GM23338 (cell line): ENCODE data around the gene NLE1. TPM values are rescaled to one million over a fixed set of nuclear protein-coding genes. Genes with fewer than 3 reads are reported as not detected.

ENCODE experiments used
- ATAC-seq: fragments of 200-7000 bp; cut with Tn5 transposase; 3 replicates; pipeline ENCODE4 v1.9.1; 2020
- DNase-seq: peaks from one replicate; pipeline ENCODE4 v3.0.0-alpha.2; 2015; ENCODE audit warnings: low spot score
- H2AFZ ChIP-seq: fragments of 200-600 bp; sonication (generic); 2 replicates; pipeline ENCODE4 v1.8.0; 2016; ENCODE audit warnings: antibody characterized with exemption, mild to moderate bottlenecking, moderate library complexity
- H3F3A ChIP-seq: fragments of 200-600 bp; sonication (generic); replicated peaks from 2 replicates; pipeline ENCODE4 v1.8.0; 2017; ENCODE audit warnings: antibody characterized with exemption, mixed run types, low read depth
- H3K27ac ChIP-seq: fragments of 200-600 bp; sonication (generic); 2 replicates; pipeline ENCODE4 v1.6.1; 2016; ENCODE audit warnings: low read depth
- H3K27me3 ChIP-seq: fragments of 200-600 bp; sonication (generic); 2 replicates; pipeline ENCODE4 v1.8.0; 2016; ENCODE audit warnings: mild to moderate bottlenecking, mixed run types, moderate library complexity; ENCODE audit not compliant: insufficient read depth
- H3K36me3 ChIP-seq: fragments of 200-600 bp; sonication (generic); 2 replicates; pipeline ENCODE4 v1.8.0; 2016; ENCODE audit warnings: mild to moderate bottlenecking; ENCODE audit not compliant: insufficient read depth
- H3K4me1 ChIP-seq: fragments of 200-600 bp; sonication (generic); 2 replicates; pipeline ENCODE4 v1.8.0; 2016; ENCODE audit warnings: mild to moderate bottlenecking, moderate library complexity; ENCODE audit not compliant: insufficient read depth
- H3K4me2 ChIP-seq: fragments of 200-600 bp; sonication (generic); 2 replicates; pipeline ENCODE4 v1.7.1; 2017; ENCODE audit warnings: mixed run types
- H3K4me3 ChIP-seq: fragments of 200-600 bp; sonication (generic); 2 replicates; pipeline ENCODE4 v1.6.1; 2016; ENCODE audit warnings: mixed run types
- H3K79me2 ChIP-seq: fragments of 200-600 bp; sonication (generic); replicated peaks from 2 replicates; pipeline ENCODE4 v1.8.0; 2017; ENCODE audit warnings: mild to moderate bottlenecking; ENCODE audit not compliant: insufficient read depth
- H3K9me2 ChIP-seq: fragments of 200-600 bp; sonication (generic); 2 replicates; pipeline ENCODE4 v1.8.0; 2017; ENCODE audit not compliant: insufficient read depth
- H4K20me1 ChIP-seq: fragments of 200-600 bp; sonication (generic); replicated peaks from 2 replicates; pipeline ENCODE4 v1.8.0; 2017; ENCODE audit warnings: mild to moderate bottlenecking; ENCODE audit not compliant: insufficient read depth
- H3K27ac Mint-ChIP-seq: 2 replicates; pipeline ENCODE4 v1.8.0; 2020; ENCODE audit warnings: inconsistent platforms, mild to moderate bottlenecking, moderate library complexity, mixed read lengths
- H3K27me3 Mint-ChIP-seq: 3 replicates; pipeline ENCODE4 v1.8.0; 2022; ENCODE audit warnings: low read depth, mild to moderate bottlenecking, moderate library complexity, mixed read lengths, inconsistent platforms; ENCODE audit not compliant: insufficient read depth, poor library complexity
- H3K36me3 Mint-ChIP-seq: 3 replicates; pipeline ENCODE4 v1.8.0; 2021; ENCODE audit warnings: low read depth, mild to moderate bottlenecking, inconsistent platforms, moderate library complexity, mixed read lengths
- H3K4me1 Mint-ChIP-seq: 3 replicates; pipeline ENCODE4 v1.8.0; 2020; ENCODE audit warnings: mild to moderate bottlenecking, inconsistent platforms, mixed read lengths
- H3K4me3 Mint-ChIP-seq: 3 replicates; pipeline ENCODE4 v1.8.0; 2021; ENCODE audit warnings: moderate library complexity, mild to moderate bottlenecking, inconsistent platforms, mixed read lengths
- H3K9me3 Mint-ChIP-seq: 3 replicates; pipeline ENCODE4 v1.8.0; 2020; ENCODE audit warnings: moderate library complexity, mild to moderate bottlenecking, inconsistent platforms, mixed read lengths
- CREB1 ChIP-seq: fragments of 250-450 bp; sonication (Bioruptor Pico); IDR thresholded peaks from 2 replicates; pipeline ENCODE4 v1.5.0; 2020; ENCODE audit warnings: low read depth, mild to moderate bottlenecking, moderate library complexity
- EZH2 ChIP-seq: fragments of 200-600 bp; sonication (generic); IDR thresholded peaks from one replicate; pipeline ENCODE4 v1.8.0; 2017; ENCODE audit warnings: antibody characterized with exemption, mild to moderate bottlenecking, low read depth; ENCODE audit not compliant: unreplicated experiment
- EZH2phosphoT487 ChIP-seq: fragments of 200-600 bp; sonication (generic); IDR thresholded peaks from one replicate; pipeline ENCODE4 v1.8.1; 2018; ENCODE audit warnings: antibody characterized with exemption; ENCODE audit not compliant: unreplicated experiment
- JUNB ChIP-seq: IDR thresholded peaks from one replicate; pipeline ENCODE4 v1.6.1; 2016; ENCODE audit warnings: antibody characterized with exemption; ENCODE audit not compliant: unreplicated experiment
- NANOG ChIP-seq: IDR thresholded peaks from 2 replicates; pipeline ENCODE4 v1.6.1; 2016; ENCODE audit warnings: antibody characterized with exemption, borderline replicate concordance
- POLR2AphosphoS5 ChIP-seq: IDR thresholded peaks from 2 replicates; pipeline ENCODE4 v1.6.1; 2016; ENCODE audit warnings: antibody characterized with exemption, low read depth
- STAT1 ChIP-seq: IDR thresholded peaks from one replicate; pipeline ENCODE4 v1.6.1; 2016; ENCODE audit warnings: antibody characterized with exemption; ENCODE audit not compliant: unreplicated experiment
- ZNF114 ChIP-seq: fragments of 250-450 bp; sonication (Bioruptor Pico); IDR thresholded peaks from 2 replicates; pipeline ENCODE4 v1.5.0; 2020; ENCODE audit warnings: mild to moderate bottlenecking, moderate library complexity
- ZNF331 ChIP-seq: fragments of 250-450 bp; sonication (Bioruptor Pico); IDR thresholded peaks from 2 replicates; pipeline ENCODE4 v1.5.0; 2020; ENCODE audit warnings: low read depth, mild to moderate bottlenecking, moderate library complexity
- polyA plus RNA-seq: library from polyadenylated mRNA; unstranded; fragments of >200 nt; fragmentation: Nextera tagmentation; extraction: Ambion mirVana; gene quantifications from 2 replicates; pipeline ENCODE4 v1.2.1, GENCODE V29; 2016
- total RNA-seq: library from RNA; depleted of rRNA; stranded (reverse); fragments of >200 nt; shearing (Covaris generic); gene quantifications from 2 replicates; pipeline ENCODE4 v1.2.3, GENCODE V29; 2014
- TF ChIP-seq, protein P1 (sequence below): IDR thresholded peaks from one replicate; pipeline ENCODE4 v1.6.1; 2018; ENCODE audit warnings: antibody characterized with exemption; ENCODE audit not compliant: unreplicated experiment
- TF ChIP-seq, protein P2 (sequence below), 2 experiments: fragments of 200-600 bp in 1 of 2; sonication (generic) in 1 of 2; conservative IDR thresholded peaks; 2 replicates each; pipeline versions ENCODE4 v1.5.1 to v1.6.1; 2016 to 2017; ENCODE audit warnings: antibody characterized with exemption in 2 of 2, low read depth in 2 of 2, mild to moderate bottlenecking in 2 of 2, moderate library complexity in 1 of 2
- TF ChIP-seq, protein P3 (sequence below): IDR thresholded peaks from 2 replicates; pipeline ENCODE4 v1.6.1; 2016; ENCODE audit warnings: antibody characterized with exemption
- TF ChIP-seq, protein P4 (sequence below): fragments of 250-450 bp; sonication (Bioruptor Pico); IDR thresholded peaks from 2 replicates; pipeline ENCODE4 v1.5.0; 2020; ENCODE audit warnings: mild to moderate bottlenecking, moderate library complexity

Gene NLE1
- total and polyA plus RNA-seq, 2 experiments from 2014 or later = 16.6 to 66.4 TPM

DNA sequence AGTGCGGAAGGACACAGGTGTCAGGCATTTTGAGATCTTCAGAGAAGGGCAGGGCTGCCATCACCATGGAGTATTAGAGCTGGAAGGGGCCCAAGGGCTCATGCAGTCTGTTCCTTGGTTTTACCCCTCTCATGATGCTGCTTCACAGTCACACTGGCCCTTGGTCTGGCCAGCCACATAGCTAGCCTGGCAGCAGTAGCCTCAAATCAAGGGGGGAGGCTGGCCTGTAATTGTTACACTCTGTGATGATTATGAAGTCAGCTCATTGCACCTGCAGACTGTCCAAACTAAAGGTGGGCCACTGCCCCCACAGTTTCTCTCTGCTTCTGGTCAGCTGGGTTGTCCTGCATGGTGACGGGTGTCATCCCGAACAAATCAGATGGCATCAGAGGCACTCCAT is 20.8 kb downstream of the NLE1 start, which contains the start of gene FNDC8:
TSS of gene FNDC8 (plus strand) at position 301 of the 400 bp plus-strand sequence. CDS start at position 380, 79 bp downstream.
- Histone ChIP-seq H3K36me3 (no peaks in the 10 kb centered on the region), H2AFZ (no peak within 1 kb of the TSS), H4K20me1 (no peaks in the 10 kb centered on the region), H3K27me3 (peaks cover 7% of the 10 kb centered on the region; the same call in 1 of the 2 replicates), H3K79me2 (0 out of 2 replicates have a peak, but pooled peaks cover 4% of the 10 kb centered on the region), H3F3A (0 out of 2 replicates have a peak, but pooled peaks cover 4% of the 10 kb centered on the region), H3K4me3 (no peak within 1 kb of the TSS), H3K4me2 (no peak within 1 kb of the TSS), H3K27ac (no peak within 1 kb of the TSS), H3K9me2 (no peaks in the 10 kb centered on the region), H3K4me1 (peaks cover 3% of the 10 kb centered on the region; the same call in 1 of the 2 replicates)
- Mint-ChIP-seq H3K36me3 (peaks cover 13% of the 10 kb centered on the region), H3K27ac (no peak within 1 kb of the TSS), H3K27me3 (peaks cover 22% of the 10 kb centered on the region), H3K4me3 (no peak within 1 kb of the TSS), H3K4me1 (peaks cover 17% of the 10 kb centered on the region), H3K9me3 (no peaks in the 10 kb centered on the region)
- TF ChIP-seq, protein P1, sequence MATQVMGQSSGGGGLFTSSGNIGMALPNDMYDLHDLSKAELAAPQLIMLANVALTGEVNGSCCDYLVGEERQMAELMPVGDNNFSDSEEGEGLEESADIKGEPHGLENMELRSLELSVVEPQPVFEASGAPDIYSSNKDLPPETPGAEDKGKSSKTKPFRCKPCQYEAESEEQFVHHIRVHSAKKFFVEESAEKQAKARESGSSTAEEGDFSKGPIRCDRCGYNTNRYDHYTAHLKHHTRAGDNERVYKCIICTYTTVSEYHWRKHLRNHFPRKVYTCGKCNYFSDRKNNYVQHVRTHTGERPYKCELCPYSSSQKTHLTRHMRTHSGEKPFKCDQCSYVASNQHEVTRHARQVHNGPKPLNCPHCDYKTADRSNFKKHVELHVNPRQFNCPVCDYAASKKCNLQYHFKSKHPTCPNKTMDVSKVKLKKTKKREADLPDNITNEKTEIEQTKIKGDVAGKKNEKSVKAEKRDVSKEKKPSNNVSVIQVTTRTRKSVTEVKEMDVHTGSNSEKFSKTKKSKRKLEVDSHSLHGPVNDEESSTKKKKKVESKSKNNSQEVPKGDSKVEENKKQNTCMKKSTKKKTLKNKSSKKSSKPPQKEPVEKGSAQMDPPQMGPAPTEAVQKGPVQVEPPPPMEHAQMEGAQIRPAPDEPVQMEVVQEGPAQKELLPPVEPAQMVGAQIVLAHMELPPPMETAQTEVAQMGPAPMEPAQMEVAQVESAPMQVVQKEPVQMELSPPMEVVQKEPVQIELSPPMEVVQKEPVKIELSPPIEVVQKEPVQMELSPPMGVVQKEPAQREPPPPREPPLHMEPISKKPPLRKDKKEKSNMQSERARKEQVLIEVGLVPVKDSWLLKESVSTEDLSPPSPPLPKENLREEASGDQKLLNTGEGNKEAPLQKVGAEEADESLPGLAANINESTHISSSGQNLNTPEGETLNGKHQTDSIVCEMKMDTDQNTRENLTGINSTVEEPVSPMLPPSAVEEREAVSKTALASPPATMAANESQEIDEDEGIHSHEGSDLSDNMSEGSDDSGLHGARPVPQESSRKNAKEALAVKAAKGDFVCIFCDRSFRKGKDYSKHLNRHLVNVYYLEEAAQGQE = no peak
- TF ChIP-seq, protein P2, sequence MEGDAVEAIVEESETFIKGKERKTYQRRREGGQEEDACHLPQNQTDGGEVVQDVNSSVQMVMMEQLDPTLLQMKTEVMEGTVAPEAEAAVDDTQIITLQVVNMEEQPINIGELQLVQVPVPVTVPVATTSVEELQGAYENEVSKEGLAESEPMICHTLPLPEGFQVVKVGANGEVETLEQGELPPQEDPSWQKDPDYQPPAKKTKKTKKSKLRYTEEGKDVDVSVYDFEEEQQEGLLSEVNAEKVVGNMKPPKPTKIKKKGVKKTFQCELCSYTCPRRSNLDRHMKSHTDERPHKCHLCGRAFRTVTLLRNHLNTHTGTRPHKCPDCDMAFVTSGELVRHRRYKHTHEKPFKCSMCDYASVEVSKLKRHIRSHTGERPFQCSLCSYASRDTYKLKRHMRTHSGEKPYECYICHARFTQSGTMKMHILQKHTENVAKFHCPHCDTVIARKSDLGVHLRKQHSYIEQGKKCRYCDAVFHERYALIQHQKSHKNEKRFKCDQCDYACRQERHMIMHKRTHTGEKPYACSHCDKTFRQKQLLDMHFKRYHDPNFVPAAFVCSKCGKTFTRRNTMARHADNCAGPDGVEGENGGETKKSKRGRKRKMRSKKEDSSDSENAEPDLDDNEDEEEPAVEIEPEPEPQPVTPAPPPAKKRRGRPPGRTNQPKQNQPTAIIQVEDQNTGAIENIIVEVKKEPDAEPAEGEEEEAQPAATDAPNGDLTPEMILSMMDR (conservative IDR thresholded peaks at IDR 0.05; ENCODE audit: low read depth in 2 of 2) = no peak
- TF ChIP-seq POLR2AphosphoS5 (no peak), JUNB (no peak), ZNF114 (CRISPR knock-in tag) (no peak), EZH2 (no peak), ZNF331 (CRISPR knock-in tag) (no peak), STAT1 (no peak), EZH2phosphoT487 (no peak), NANOG (no peak), CREB1 (CRISPR knock-in tag) (no peak)
- TF ChIP-seq, protein P3, sequence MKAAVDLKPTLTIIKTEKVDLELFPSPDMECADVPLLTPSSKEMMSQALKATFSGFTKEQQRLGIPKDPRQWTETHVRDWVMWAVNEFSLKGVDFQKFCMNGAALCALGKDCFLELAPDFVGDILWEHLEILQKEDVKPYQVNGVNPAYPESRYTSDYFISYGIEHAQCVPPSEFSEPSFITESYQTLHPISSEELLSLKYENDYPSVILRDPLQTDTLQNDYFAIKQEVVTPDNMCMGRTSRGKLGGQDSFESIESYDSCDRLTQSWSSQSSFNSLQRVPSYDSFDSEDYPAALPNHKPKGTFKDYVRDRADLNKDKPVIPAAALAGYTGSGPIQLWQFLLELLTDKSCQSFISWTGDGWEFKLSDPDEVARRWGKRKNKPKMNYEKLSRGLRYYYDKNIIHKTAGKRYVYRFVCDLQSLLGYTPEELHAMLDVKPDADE = no peak
- TF ChIP-seq, protein P4, sequence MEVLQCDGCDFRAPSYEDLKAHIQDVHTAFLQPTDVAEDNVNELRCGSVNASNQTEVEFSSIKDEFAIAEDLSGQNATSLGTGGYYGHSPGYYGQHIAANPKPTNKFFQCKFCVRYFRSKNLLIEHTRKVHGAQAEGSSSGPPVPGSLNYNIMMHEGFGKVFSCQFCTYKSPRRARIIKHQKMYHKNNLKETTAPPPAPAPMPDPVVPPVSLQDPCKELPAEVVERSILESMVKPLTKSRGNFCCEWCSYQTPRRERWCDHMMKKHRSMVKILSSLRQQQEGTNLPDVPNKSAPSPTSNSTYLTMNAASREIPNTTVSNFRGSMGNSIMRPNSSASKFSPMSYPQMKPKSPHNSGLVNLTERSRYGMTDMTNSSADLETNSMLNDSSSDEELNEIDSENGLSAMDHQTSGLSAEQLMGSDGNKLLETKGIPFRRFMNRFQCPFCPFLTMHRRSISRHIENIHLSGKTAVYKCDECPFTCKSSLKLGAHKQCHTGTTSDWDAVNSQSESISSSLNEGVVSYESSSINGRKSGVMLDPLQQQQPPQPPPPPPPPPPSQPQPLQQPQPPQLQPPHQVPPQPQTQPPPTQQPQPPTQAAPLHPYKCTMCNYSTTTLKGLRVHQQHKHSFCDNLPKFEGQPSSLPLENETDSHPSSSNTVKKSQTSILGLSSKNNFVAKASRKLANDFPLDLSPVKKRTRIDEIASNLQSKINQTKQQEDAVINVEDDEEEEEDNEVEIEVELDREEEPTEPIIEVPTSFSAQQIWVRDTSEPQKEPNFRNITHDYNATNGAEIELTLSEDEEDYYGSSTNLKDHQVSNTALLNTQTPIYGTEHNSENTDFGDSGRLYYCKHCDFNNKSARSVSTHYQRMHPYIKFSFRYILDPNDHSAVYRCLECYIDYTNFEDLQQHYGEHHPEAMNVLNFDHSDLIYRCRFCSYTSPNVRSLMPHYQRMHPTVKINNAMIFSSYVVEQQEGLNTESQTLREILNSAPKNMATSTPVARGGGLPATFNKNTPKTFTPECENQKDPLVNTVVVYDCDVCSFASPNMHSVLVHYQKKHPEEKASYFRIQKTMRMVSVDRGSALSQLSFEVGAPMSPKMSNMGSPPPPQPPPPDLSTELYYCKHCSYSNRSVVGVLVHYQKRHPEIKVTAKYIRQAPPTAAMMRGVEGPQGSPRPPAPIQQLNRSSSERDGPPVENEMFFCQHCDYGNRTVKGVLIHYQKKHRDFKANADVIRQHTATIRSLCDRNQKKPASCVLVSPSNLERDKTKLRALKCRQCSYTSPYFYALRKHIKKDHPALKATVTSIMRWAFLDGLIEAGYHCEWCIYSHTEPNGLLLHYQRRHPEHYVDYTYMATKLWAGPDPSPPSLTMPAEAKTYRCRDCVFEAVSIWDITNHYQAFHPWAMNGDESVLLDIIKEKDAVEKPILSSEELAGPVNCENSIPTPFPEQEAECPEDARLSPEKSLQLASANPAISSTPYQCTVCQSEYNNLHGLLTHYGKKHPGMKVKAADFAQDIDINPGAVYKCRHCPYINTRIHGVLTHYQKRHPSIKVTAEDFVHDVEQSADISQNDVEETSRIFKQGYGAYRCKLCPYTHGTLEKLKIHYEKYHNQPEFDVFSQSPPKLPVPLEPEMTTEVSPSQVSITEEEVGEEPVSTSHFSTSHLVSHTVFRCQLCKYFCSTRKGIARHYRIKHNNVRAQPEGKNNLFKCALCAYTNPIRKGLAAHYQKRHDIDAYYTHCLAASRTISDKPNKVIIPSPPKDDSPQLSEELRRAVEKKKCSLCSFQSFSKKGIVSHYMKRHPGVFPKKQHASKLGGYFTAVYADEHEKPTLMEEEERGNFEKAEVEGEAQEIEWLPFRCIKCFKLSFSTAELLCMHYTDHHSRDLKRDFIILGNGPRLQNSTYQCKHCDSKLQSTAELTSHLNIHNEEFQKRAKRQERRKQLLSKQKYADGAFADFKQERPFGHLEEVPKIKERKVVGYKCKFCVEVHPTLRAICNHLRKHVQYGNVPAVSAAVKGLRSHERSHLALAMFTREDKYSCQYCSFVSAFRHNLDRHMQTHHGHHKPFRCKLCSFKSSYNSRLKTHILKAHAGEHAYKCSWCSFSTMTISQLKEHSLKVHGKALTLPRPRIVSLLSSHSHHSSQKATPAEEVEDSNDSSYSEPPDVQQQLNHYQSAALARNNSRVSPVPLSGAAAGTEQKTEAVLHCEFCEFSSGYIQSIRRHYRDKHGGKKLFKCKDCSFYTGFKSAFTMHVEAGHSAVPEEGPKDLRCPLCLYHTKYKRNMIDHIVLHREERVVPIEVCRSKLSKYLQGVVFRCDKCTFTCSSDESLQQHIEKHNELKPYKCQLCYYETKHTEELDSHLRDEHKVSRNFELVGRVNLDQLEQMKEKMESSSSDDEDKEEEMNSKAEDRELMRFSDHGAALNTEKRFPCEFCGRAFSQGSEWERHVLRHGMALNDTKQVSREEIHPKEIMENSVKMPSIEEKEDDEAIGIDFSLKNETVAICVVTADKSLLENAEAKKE (CRISPR knock-in tag) = no peak
- no peak for DNase-seq
- ATAC-seq = no peak
